GM19324 (cell line): ENCODE results near the gene UGT1A10.

Experiments used
- ATAC-seq: cut with Tn5 transposase; IDR thresholded peaks from one replicate; pipeline ENCODE4 v1.9.1; 2021; ENCODE audit warnings: mild to moderate bottlenecking, moderate library complexity; ENCODE audit not compliant: unreplicated experiment, low FRiP score

Gene UGT1A10

DNA sequence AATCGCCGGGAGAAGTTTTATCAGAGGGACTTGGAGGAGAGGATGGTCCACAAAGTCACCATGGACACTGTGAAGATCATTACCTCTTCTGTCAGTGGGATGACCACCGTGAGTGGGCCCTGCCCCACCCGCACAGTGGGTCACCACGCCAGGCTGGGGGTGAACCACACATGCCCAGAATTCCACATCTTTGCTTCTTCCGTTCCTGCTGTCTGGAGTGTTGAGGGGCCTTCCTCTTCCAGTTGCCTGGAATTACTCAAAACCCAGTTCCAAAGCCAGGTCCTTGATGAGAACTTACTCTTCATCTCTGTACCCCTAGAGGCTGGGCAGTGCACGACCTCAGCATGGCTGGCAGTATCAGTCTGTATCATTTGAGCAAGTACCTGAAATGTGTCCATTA is 164.0 kb downstream of the UGT1A10 start:
- ATAC-seq, result no peak

DNA sequence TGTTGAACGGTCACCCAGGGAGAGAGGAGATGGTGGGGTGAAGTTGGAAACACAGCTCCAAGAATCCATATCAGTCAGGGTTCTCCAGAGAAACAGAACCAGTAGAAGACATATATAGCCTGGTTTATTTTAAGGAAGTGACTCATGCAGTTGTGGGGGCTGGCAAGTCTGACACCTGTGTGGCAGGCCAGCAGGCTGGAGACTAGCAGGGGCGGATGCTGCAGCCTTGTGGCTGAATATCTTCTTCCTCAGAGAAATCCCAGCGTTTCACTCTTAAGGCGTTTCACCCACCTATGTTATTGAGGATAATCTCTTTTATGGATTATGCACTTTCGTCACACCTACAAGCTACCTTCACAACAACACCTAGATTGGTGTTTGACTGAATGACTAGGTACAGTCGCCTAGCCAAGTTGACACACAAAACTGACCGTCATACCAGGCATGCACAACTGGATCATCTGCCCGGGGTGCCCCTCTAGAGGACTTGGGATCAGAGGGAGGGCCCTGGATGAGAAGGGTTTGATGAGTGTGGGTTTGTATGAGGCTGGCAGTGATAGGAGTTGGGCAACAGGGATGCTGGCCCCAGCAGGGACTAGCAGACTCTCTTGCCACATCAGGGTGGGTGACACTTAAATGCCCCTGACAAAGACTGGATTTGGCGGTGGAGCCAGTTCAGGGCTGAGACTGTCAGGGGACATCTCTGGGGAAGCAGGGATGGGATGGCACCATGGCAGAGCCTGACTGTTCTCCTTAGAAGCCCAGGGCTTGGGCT is 165.3 kb downstream of the UGT1A10 start:
- no peak for ATAC-seq

DNA sequence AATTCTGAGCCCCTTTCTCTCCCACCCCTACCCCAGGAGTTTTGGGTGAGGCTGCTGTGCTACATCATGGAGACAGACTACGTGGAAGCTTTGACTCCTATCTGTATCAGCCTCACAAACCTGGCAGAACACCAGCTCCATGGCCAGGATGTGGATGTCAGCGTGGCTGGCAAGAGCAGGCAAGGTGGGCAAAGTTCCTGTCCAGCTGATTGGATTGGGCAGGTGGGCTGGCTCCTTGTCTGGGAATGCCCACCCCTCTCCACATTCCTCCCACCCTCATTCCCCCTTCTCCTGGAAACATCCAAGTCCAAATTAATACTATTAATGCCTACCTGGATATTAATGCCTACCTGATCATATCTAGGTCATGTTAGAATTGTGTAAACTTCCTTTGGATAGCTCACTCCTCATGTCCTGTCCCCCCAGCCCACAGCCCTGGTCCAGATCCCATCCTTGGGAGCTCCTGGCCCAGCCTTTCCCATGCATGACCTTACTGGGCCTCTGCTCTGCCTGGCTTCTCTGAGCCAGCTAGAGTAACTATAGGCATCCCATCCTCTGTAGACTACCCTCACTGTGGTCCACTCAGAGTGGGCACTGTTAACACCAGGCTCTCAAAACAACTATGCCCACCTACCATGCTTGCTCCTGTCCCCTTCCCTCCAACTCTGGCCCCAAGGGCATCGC is 166.0 kb downstream of the UGT1A10 start:
- no peak for ATAC-seq

DNA sequence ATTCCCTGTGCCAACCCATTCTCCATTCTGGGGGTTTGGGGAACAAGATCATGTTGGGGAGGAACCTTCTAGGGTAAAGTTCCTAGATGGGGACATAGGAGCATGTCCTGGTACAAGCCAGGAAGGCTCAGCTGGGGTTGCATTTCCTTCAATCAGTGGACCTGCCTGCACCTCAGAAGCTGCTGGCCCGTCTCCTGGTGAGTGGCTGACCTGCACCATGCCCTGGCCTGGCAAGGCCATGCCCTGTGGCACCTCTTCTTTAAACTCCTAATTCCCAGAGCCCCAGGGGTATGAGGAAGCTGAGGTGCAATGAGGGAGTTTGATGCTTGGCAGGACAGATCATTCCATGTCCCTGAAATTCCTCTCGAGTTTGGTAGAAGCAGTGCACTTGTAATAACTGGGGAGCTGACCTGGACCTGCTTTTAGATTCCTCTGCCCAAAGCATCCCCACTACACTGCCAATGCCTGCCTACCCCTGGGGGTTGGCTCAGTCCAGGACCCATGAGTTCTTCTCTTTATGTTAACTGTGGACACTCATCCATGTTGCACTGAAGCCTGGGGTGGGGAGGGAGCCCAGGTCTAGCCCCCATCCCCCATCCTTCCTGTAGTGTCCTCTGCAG is 167.2 kb downstream of the UGT1A10 start:
- no peak for ATAC-seq

DNA sequence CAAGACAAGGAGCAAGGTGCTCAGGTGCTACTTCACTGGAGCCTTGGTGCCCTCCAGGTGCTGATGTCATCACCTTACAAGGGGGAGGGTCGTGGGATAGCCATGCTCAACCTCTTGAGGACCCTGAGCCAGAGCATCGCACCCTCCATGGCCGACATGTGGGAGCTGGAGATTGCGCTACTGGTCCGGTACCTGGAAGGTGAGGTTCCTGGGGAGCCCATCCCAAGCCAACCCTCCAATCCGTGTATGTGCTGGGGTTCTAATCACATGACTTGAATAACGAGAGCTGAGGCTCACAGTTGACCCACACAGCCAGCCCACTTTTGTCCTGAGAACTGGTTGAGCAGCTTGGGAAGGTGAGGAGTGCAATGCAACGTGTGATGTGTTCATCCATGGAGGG is 167.7 kb downstream of the UGT1A10 start:
- ATAC-seq, result no peak

DNA sequence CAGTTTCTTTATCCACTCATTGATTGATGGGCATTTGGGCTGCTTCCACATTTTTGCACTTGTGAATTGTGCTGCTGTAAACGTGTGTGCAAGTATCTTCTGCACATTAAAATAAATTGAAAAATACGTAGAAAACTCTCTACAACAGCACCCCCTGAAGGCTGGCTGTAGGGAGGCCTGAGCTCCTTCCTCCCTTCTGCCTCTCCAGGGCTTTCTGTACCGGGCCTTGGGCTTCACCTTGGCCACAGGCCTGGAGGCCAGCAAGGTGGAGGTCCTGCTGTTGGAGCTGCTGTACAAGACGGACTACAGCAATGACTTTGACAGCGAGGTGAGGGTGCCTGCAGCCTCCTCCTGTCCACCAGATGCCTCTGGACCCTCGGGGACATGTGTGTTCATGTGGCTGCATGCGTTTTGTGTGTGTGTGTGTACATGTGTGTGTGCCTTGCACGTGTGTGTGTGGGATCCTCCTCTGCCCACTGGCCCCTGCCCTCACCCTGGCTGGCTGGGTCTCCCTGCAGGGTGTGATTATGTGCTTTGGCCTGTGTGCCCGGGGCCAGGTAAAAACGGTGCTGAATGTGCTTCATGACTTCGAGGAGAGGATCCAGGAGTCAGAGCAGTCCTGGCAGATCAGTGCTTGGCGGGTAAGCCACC is 171.1 kb downstream of the UGT1A10 start:
- ATAC-seq, result no peak

DNA sequence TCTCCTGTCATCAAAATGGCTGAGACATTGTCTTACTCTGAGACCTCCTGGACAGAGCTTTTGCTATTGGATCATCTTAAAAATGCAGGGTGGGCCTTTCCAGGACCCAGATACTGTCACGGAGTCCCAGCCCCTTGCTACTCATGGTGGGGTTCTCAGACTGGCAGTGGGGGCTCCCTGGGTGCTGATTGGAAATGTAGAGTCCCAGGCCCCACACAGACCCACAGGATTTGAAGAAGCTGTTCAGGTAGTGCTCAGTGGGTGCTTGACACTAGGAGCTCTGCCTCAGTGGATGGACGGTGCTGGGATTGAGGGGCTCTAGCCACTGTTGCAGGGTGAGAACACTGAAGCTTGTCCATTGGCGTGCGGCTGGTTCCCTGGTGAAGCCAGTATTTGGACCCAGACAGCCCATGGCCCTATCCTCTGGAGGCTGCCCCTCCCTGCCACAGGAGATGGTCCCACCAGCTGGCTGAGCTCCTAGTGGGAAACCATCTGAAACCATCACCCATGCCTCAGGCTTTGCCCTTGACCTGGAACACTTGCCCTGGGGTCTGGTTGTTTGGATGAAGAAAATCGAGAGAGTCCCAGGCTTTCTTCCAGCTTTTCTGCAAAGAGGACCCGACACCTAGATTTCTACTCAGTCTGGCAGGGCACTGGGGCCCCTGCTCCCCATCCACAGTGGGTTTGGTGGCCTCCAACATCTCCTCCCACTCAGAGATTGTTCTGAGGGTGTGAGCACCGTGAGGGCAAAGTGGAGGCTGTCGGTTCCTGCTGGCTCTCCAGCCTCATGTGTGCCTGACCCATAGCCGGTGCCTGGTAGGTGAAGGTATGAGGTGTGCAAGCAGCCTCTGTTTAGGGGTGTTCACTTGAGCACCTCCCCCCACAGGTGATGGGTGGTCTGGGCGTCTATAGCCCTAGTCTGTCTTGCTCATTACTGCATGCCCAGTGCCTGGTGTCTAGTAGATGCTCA is 172.0 kb downstream of the UGT1A10 start:
- no peak for ATAC-seq

DNA sequence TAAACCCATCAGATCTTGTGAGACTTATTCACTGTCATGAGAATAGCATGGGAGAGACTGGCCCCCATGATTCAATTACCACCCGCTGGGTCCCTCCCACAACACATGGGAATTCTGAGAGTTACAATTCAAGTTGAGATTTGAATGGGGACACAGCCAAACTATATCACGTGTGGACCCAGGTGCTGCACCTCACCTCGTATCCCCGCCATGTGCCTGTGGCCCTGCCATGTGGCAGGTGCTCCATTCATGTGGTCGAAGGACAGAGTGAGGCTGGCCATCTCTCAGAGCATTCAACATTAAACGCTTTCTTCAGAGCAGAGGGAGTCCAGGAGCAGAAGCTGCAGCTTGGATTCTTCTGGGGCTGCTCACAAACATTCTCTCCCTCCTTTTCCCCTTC is 174.1 kb downstream of the UGT1A10 start:
- ATAC-seq, result no peak

DNA sequence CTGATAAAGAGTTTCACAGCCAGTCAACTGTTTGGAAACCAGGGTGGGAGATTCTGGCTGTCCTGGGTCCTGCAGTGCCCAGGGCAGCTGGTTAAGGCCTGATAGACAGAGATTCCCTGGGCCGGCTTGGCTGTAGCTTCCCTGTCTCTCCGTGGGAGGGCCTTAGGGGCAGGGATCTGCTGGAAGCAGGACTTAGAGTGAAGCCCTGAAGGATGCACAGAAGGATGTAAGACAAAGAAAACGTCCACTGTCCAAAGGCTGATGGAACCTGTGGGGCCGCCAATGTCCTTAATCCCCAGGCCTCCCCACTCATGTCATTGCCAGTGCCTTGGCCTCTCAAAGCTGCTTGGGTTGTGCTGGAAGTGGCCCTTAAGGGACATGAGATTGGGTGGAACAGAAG is 174.8 kb downstream of the UGT1A10 start:
- ATAC-seq, result no peak

DNA sequence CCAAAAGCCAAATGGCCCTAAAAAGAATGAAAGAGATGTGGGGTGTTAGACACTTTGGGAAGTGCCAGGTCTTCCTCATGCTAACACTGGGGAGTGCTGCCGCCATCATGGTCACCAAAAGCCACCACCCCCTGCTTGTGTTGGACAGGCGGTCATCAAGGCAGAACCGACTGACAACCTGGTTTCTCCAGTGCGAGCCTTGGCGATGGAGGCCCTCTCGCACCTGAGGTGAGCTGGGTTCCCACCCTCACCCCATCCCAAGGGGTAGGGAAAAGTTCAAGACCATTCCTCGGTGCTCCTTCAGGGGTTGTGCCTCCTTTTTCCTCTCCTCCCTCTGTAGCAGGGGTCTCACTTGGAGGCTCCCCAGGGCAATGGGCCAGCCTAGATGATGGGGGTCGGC is 175.5 kb downstream of the UGT1A10 start:
- no peak for ATAC-seq

DNA sequence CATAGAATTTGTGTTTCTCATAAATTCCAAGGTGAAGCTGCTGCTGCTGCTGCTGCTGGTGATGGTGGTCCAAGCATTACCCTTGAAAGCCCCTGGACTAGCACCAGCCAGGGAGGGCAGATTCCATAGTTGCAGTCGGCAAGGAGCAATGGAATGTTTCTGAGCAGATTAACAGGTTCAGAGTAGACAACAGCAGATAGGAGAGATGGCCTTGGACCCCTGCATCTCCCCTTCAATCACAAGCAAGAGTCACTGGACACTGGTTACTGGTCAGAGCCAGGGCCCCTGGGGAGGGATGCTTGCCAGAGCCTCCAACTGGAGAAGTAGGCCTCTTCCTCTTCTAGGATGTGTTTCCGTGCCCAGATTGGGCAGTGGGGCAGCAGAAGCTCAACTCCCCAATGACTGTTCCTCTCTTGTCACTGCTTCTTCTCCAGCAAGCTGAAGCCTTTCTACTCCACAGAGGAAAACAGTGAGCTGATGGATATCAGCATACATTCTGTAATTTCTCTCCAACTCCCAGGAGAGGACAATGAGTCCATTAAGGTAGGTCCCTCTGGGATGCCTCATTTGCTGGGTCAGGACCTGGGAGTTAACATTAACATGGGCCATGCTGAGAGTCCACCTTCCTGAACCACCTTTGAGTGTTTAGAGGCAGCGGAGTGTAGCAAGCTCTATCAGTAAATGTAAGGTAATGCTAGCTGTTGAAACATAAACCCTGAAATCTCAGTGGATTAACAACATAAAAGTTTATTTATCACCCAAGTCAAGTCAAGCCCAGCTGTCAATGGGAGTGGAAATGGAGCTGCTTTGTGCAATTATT is 177.2 kb downstream of the UGT1A10 start:
- no peak for ATAC-seq

DNA sequence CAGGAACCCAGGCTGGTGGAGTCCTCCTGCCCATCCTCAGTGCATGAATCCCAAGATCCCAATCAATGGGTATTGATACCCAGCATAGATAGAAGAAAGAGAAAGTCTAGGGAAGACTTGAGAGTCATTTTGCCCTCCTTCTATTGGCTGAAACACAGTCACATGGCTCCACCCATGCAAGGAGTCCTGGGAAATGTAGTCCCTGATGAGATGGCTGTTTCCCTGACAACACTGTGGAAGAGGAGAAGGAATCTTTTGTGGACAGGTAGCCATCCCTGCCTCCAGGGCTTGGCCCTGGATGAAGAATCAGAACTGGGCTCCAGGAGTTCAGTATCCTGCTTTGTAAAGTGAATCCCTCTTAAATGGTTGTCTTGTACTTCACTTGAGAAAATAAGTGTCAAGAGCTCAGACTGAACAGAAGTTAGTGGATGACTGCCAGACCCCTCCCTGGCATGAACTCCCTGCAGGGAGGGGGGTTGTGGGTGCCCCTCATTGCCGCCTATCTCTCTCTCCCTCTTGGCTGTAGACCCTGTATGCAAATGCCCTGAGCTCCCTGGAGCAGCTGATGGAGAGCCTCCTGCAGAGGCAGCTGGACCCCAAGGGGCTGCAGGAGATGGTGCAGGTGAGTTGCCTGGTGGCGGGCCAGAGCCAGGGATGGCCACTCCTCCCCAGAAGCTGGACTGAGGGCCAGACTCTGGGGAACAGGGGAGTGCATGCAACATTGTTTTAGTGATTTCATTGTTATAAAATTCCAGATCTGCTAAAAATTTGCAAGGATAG is 178.0 kb downstream of the UGT1A10 start:
- no peak for ATAC-seq

DNA sequence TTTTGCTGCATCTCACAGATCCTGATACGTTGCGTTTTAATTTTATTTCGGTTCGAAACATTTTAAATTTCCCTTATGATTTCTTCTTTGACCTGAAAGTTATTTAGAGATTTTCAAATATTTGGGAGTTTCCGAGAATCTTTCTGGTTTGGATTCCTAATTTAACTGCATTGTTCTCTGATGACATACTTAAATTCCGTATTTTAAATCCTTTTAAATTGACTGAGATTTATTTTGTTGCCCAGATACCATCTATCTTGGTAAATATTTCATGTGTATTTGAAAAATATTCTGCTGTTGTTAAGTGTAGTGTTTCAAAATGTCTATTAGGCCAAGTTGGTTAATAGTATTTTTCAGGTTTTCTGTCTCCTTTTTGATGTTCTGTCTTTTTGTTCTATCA is 179.6 kb downstream of the UGT1A10 start:
- no peak for ATAC-seq

DNA sequence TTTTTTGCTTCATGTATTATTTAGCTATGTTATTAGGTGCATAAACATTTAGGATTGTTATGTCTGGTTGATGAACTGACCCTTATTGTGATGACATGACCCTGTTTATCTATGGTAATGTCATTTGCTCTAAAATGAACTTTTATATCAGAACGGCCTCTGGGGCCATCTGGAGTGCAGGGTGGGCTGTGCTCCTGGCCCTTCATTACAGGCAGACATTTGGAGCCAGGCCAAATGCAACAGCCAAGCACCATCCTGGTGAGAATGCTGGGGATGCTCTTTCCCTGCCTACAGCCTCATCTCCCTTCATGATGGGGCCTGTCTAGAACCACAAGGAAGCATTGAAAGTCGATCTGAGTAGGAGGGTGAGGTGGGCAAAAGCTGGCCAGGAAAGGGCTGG is 180.1 kb downstream of the UGT1A10 start:
- ATAC-seq, result no peak

DNA sequence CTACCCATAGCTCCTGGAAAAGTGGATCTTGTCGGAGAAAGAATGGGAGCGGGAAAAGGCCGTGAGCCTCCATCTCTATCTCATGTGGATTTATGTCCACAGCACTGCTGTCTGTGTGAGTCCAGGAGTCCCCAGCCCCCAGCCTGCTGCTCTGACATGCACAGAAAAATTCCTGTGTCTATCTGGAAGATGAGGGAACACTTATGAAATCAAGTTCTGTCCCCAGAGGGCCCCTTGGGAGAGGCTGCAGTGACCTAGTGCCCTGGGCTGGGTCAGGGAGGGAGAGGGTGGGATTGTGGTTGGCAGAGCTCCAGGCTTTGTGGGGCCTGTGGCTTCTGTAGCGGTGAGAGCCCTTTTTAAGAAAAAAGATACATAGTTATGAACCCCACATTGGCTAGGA is 180.5 kb downstream of the UGT1A10 start:
- ATAC-seq, result no peak

DNA sequence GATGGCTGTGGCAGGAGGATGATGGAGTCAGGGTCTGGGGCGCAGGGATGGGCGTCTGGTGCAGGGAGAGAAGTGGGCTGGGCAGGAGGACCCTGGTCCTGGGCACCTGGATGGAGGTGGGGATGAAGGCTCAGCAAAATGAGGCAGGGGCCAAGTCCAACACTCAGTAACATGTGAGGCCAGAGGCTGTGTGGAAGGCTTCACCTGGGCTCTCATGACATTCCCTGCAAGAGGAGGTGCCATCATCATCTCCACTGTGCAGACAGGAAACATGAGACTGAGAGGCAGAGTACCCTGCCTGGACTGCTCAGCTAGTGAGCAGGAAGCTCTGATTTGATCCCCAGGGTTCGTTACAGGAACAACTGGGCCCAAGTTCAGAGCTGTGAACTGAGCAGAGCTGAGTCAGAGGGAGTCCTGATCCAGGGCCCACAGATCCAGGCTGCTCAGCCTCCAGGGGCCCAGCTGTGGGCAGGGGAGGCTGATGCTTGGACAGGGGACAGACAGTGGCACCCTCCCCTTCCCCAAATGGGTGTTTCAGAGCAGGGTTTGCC is 181.2 kb downstream of the UGT1A10 start:
- no peak for ATAC-seq

DNA sequence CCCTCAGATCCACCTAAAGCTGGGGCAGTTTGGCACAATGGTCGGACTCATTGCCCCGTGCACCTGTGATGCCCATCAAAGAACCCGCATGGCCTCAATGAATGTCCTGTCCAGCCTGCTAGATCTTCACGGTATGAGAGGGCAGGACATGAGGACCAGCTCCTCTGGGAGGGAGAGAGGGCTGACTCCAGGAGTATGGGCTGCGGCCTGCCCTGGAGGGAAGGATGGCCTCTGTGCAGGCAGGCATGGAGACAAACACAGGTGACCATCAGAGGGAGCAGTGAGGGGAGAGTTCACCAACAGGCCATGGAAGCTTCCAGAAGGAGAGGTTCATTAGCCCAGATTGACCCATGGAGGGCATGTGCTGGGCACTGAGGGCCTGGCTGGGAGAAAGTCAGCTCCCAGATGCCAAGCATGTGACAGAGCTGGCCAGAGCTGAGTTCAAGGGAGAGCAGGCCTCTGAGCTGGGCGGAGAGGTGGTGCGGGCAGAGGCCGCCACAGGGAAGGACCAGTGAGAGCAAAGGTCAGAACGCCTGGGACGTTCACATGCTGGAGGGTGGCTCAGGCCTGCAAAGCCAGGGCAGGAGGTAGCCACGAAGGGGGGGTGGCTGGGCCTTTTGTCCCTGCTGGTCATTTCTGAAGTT is 181.9 kb downstream of the UGT1A10 start:
- ATAC-seq, result no peak
